Right atrium auricular region (tissue), 2 donors: ENCODE data around the gene GPRC5C. TPM values are rescaled to one million over a fixed set of nuclear protein-coding genes. Genes with fewer than 3 reads are reported as not detected.

Experiments
- DNase-seq: peaks from one replicate; pipeline ENCODE4 v3.0.0-alpha.2; 2019; ENCODE audit warnings: low spot score
- H3K27ac ChIP-seq, 2 donors: fragments of 200-600 bp; sonication (generic); 1 replicate in 1 of 2; 2 replicates in 1 of 2; pipeline ENCODE4 v1.5.1; 2016 to 2019
- H3K27me3 ChIP-seq, 2 donors: fragments of 200-600 bp; sonication (generic); one replicate each; pipeline versions ENCODE4 v1.5.1 to v1.6.0; 2017 to 2019
- H3K36me3 ChIP-seq: fragments of 200-600 bp; sonication (generic); one replicate; pipeline ENCODE4 v1.5.1; 2016
- H3K4me1 ChIP-seq, 2 donors: fragments of 200-600 bp; sonication (generic); one replicate each; pipeline versions ENCODE4 v1.5.1 to v1.6.0; 2017 to 2019
- H3K4me3 ChIP-seq, 2 donors: fragments of 200-600 bp; sonication (generic); 1 replicate in 1 of 2; 2 replicates in 1 of 2; pipeline ENCODE4 v1.5.1; 2017 to 2019; ENCODE audit warnings: mild to moderate bottlenecking in 1 of 2, moderate library complexity in 1 of 2
- H3K9me3 ChIP-seq, 2 donors: fragments of 200-600 bp; sonication (generic); one replicate each; pipeline ENCODE4 v1.5.1; 2019
- CTCF ChIP-seq, 2 donors: fragments of 200-600 bp; sonication (generic); IDR thresholded peaks; one replicate each; pipeline ENCODE4 v1.5.1; 2019; ENCODE audit warnings: antibody characterized with exemption in 2 of 2
- total RNA-seq, 2 donors: library from RNA; depleted of rRNA; stranded (reverse); fragments of >200 nt; gene quantifications; one replicate each; pipeline ENCODE4 v1.1.0, GENCODE V29; 2016

GPRC5C gene
- total RNA-seq, 2 donors from 2014 or later, result 39.0 to 48.0 TPM

- peaks cover 0 to 56% of the 10 kb centered on the region in 2 donors for H3K4me1 ChIP-seq
- no peak for DNase-seq
- TF ChIP-seq CTCF (IDR thresholded peaks at IDR 0.05), result no peak
These were observed 17.4 kb downstream of the GPRC5C start for GRCh38 chr17:74449306-74449705.

GRCh38 chr17:74449773-74450172 is 17.9 kb downstream of the GPRC5C start:
- no peak overlapping the region for H3K4me3 ChIP-seq
- peaks cover 0 to 56% of the 10 kb centered on the region in 2 donors for H3K4me1 ChIP-seq
- no peaks in the 10 kb centered on the region for H3K9me3 ChIP-seq
- no peaks in the 10 kb centered on the region for H3K36me3 ChIP-seq
- peak overlapping the region; percentile 38 to 60 for H3K27ac ChIP-seq
- TF ChIP-seq CTCF (IDR thresholded peaks at IDR 0.05), result no peak
- H3K27me3 ChIP-seq, result no peaks in the 10 kb centered on the region
- DNase-seq, result no peak

More at GRCh38 chr17:74449306-74449705, 17.4 kb downstream of the GPRC5C start:
- Histone ChIP-seq H3K4me3 (no peak overlapping the region), H3K36me3 (no peaks in the 10 kb centered on the region), H3K9me3 (no peaks in the 10 kb centered on the region), H3K27ac (peak overlapping the region; percentile 38 to 60), H3K27me3 (no peaks in the 10 kb centered on the region)

GRCh38 chr17:74450231-74450630 is 18.3 kb downstream of the GPRC5C start:
- no peak overlapping the region for H3K4me3 ChIP-seq
- peaks cover 0 to 56% of the 10 kb centered on the region in 2 donors for H3K4me1 ChIP-seq
- no peaks in the 10 kb centered on the region for H3K9me3 ChIP-seq
- peak overlapping the region; percentile 38 to 60 for H3K27ac ChIP-seq
- no peak for TF ChIP-seq CTCF (IDR thresholded peaks at IDR 0.05)
- no peaks in the 10 kb centered on the region for H3K27me3 ChIP-seq
- no peaks in the 10 kb centered on the region for H3K36me3 ChIP-seq
- peak; percentile 55 for DNase-seq

- Histone ChIP-seq H3K36me3 (no peaks in the 10 kb centered on the region), H3K27me3 (no peaks in the 10 kb centered on the region), H3K27ac (peak overlapping the region in 1 of 2 donors; percentile 88), H3K4me1 (peaks cover 0 to 52% of the 10 kb centered on the region in 2 donors), H3K4me3 (no peak overlapping the region), H3K9me3 (no peaks in the 10 kb centered on the region)
- TF ChIP-seq CTCF (IDR thresholded peaks at IDR 0.05), result no peak
- DNase-seq, result peak; percentile 56
These were observed 19.1 kb downstream of the GPRC5C start for GRCh38 chr17:74450925-74451403.

GRCh38 chr17:74451557-74451956 is 19.7 kb downstream of the GPRC5C start:
- H3K9me3 ChIP-seq, result no peaks in the 10 kb centered on the region
- H3K4me1 ChIP-seq, result peaks cover 0 to 46% of the 10 kb centered on the region in 2 donors
- no peak overlapping the region for H3K4me3 ChIP-seq
- H3K27ac ChIP-seq, result peak overlapping the region; percentile 82 to 88
- no peaks in the 10 kb centered on the region for H3K27me3 ChIP-seq
- no peaks in the 10 kb centered on the region for H3K36me3 ChIP-seq
- TF ChIP-seq CTCF (IDR thresholded peaks at IDR 0.05), result no peak
- DNase-seq, result no peak
